Testis (tissue), 3 donors: ENCODE measurements around the gene PUS3. TPM values are rescaled to one million over a fixed set of nuclear protein-coding genes. Genes with fewer than 3 reads are reported as not detected.

Source experiments
- DNase-seq: peaks from one replicate; pipeline ENCODE4 v3.0.0-alpha.2; 2019
- H3K27ac ChIP-seq, 2 donors: fragments of 200-600 bp; sonication (generic); one replicate each; pipeline ENCODE4 v1.5.1; 2019
- H3K27me3 ChIP-seq: fragments of 200-600 bp; sonication (generic); one replicate; pipeline ENCODE4 v1.5.1; 2019
- H3K36me3 ChIP-seq: fragments of 200-600 bp; sonication (generic); one replicate; pipeline ENCODE4 v1.5.1; 2017; ENCODE audit warnings: low read depth; ENCODE audit errors: missing control alignments
- H3K4me1 ChIP-seq: fragments of 200-600 bp; sonication (generic); one replicate; pipeline ENCODE4 v1.5.1; 2019
- H3K4me3 ChIP-seq, 2 donors: fragments of 200-600 bp; sonication (generic); one replicate each; pipeline ENCODE4 v1.5.1; 2017 to 2019
- H3K9me3 ChIP-seq: fragments of 200-600 bp; sonication (generic); one replicate; pipeline ENCODE4 v1.5.1; 2017
- POLR2A ChIP-seq: fragments of 450-650 bp; IDR thresholded peaks from one replicate; pipeline ENCODE4 v1.6.1; 2017; ENCODE audit warnings: antibody characterized with exemption, mild to moderate bottlenecking, moderate library complexity
- intact Hi-C: fragments of 100-400 bp; cut with DNase I; formaldehyde crosslinking; loops from one replicate; pipeline ENCODE4 v1.15.1; 2023; ENCODE audit warnings: low total_unique reads
- polyA plus RNA-seq: library from polyadenylated mRNA; stranded (reverse); fragments of 350-450 nt; fragmentation: Illumina TruSeq; extraction: RNeasy Lipid Tissue Mini Kit (QIAGEN cat#74804); gene quantifications from one replicate; pipeline ENCODE4 v1.2.3, GENCODE V29; 2014; ENCODE audit warnings: low read depth, low replicate concordance; ENCODE audit not compliant: insufficient read depth
- total RNA-seq, 2 donors: library from RNA; depleted of rRNA; stranded (reverse); fragments of >200 nt; gene quantifications; one replicate each; pipeline ENCODE4 v1.2.3, GENCODE V29; 2016
- TF ChIP-seq, protein P1 (sequence below), 3 experiments: fragments of 450-650 bp in 2 of 3; fragments of 200-600 bp in 1 of 3; sonication (generic) in 1 of 3; IDR thresholded peaks; one replicate each; pipeline ENCODE4 v1.5.1; 2016 to 2019; ENCODE audit warnings: antibody characterized with exemption in 3 of 3, mild to moderate bottlenecking in 2 of 3, moderate library complexity in 1 of 3

The PUS3 gene
- total and polyA plus RNA-seq, 3 donors from 2014 or later = 6.1 to 9.4 (median 8.4) TPM

DNA sequence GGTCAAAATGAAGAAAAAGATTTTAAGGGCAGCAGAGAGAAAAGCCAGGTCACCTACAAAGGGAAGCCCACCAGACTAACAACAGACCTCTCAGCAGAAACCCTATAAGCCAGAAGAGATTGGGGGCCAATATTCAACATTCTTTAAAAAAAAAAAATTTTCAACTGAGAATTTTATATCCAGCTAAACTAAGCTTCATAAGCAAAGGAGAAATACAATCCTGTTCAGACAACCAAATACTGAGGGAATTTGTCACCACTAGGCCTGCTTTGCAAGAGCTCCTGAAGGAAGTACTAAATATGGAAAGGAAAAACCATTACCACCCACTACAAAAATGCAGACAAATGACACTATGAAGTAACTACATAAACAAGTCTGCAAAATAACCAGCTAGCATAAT lies 56.8 kb downstream of the PUS3 start:
- no peaks in the 10 kb centered on the region for H3K27me3 ChIP-seq
- no peak overlapping the region for H3K4me3 ChIP-seq
- no peak for TF ChIP-seq POLR2A
- TF ChIP-seq, protein P1, sequence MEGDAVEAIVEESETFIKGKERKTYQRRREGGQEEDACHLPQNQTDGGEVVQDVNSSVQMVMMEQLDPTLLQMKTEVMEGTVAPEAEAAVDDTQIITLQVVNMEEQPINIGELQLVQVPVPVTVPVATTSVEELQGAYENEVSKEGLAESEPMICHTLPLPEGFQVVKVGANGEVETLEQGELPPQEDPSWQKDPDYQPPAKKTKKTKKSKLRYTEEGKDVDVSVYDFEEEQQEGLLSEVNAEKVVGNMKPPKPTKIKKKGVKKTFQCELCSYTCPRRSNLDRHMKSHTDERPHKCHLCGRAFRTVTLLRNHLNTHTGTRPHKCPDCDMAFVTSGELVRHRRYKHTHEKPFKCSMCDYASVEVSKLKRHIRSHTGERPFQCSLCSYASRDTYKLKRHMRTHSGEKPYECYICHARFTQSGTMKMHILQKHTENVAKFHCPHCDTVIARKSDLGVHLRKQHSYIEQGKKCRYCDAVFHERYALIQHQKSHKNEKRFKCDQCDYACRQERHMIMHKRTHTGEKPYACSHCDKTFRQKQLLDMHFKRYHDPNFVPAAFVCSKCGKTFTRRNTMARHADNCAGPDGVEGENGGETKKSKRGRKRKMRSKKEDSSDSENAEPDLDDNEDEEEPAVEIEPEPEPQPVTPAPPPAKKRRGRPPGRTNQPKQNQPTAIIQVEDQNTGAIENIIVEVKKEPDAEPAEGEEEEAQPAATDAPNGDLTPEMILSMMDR (IDR thresholded peaks at IDR 0.05) = no peak
- DNase-seq = no peak
- H3K9me3 ChIP-seq = no peaks in the 10 kb centered on the region
- no peaks in the 10 kb centered on the region for H3K4me1 ChIP-seq
- no peak overlapping the region for H3K27ac ChIP-seq
- H3K36me3 ChIP-seq = no peaks in the 10 kb centered on the region
- intact Hi-C loops = no loop called here

Other genes starting within 250 kb of the PUS3 start
- 10 to 100 TPM; 35.4 to 56.5 TPM for gene ACRV1, start 222.4 kb downstream of the PUS3 start, total RNA-seq
- 175 TPM for gene ACRV1, start 222.4 kb downstream of the PUS3 start, polyA plus RNA-seq
- gene PATE1, start 156.9 kb downstream of the PUS3 start, total RNA-seq = not detected
- gene PATE1, start 156.9 kb downstream of the PUS3 start, polyA plus RNA-seq = not detected
- 1 to 10 TPM; 1.0 to 1.7 TPM for gene PATE2, start 124.4 kb downstream of the PUS3 start, total RNA-seq
- 0.76 TPM for gene PATE2, start 124.4 kb downstream of the PUS3 start, polyA plus RNA-seq
- gene PATE3, start 115.1 kb downstream of the PUS3 start, total RNA-seq = not detected
- not detected for gene PATE3, start 115.1 kb downstream of the PUS3 start, polyA plus RNA-seq
- gene PATE4, start 69.9 kb downstream of the PUS3 start, total RNA-seq = under 1 TPM in 1 of 2 donors, not detected in 1; 0.79 TPM
- 0.73 TPM for gene PATE4, start 69.9 kb downstream of the PUS3 start, polyA plus RNA-seq
- gene HYLS1, start 15.5 kb downstream of the PUS3 start, total RNA-seq = 10 to 100 TPM; 14.7 to 26.1 TPM
- 34.2 TPM for gene HYLS1, start 15.5 kb downstream of the PUS3 start, polyA plus RNA-seq
- 10 to 100 TPM; 46.4 to 53.8 TPM for gene DDX25, start 1.3 kb upstream of the PUS3 start, total RNA-seq
- gene DDX25, start 1.3 kb upstream of the PUS3 start, polyA plus RNA-seq = 257 TPM
- not detected for gene VSIG10L2, start 42.8 kb upstream of the PUS3 start, total RNA-seq
- not detected for gene VSIG10L2, start 42.8 kb upstream of the PUS3 start, polyA plus RNA-seq
- 10 to 100 TPM; 23.9 to 27.7 TPM for gene CDON, start 159.7 kb upstream of the PUS3 start, total RNA-seq
- 20.6 TPM for gene CDON, start 159.7 kb upstream of the PUS3 start, polyA plus RNA-seq